Measurements from ENCODE around the gene SLAIN1. TPM values are rescaled to one million over a fixed set of nuclear protein-coding genes. Genes with fewer than 3 reads are reported as not detected.
"Not testable (repeated sequence)": the region's sequence is repeated elsewhere in the genome, so short reads cannot be mapped to it uniquely, and the experiment has no call there.

Gene SLAIN1
- total RNA-seq: 10 to 100 TPM; 40.1 to 44.2 TPM

DNA sequence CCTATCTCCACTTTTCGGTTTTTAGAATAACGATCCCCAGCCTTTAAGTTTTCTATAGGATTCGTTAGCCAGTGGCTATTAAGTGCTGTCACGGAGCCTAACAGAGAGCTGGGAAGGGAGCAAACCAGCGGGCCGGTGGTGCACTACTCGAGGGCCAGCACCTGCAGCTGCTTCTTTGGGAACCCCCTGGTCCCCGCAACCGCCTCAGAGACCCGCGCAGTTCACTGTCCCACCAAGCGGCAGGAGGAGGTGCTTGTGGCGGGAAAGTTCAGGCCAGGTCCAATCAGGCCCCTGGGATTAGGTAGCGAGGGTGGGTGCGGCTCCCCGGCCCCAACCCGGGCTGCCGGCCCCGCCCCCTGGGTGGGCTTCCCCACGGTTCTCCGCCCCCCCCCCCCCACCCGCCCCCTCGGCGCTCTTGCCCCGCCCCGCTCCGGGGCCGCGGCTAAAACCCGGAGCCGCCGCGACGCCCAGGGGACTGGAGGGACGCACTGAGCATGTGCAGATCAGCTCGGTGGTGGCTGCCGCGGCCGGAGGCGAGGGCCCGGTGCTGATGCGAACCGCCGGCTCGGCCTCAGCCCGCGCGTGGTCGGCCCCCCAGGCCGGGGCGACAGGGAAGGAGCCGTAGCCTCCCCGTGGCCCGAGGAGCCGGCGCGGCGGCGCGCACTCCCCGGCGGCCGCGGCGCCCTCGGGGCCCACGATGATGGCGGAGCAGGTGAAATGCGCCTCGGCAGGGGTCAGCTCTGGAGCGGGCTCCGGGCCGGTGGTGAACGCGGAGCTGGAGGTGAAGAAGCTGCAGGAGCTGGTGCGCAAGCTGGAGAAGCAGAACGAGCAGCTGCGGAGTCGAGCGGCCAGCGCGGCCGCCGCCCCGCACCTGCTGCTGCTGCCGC lies at the start of gene SLAIN1:
Gene SLAIN1 (plus strand): TSS at position 471 of the 887 bp plus-strand sequence. CDS start 227 bp downstream, at position 698.
- Mint-ChIP-seq H3K4me1 (peaks cover 28% of the 10 kb centered on the region), H3K27me3 (peaks cover 12% of the 10 kb centered on the region), H3K36me3 (peaks cover 6% of the 10 kb centered on the region), H3K9me3 (ENCODE audit: low read depth) (no peaks in the 10 kb centered on the region), H3K4me3 (peak within 1 kb of the TSS; percentile 98), H3K27ac (peak within 1 kb of the TSS; percentile 96)
- ATAC-seq (peak; percentile 84), DNase-seq (peak; percentile 88)
- CTCF ChIA-PET: interaction anchor here (1.0 to 3.9 kb wide), 5 partner anchors 32 to 105 kb away, joined by 3 to 18 read pairs (median 3); no protein-coding TSS in a partner anchor

DNA sequence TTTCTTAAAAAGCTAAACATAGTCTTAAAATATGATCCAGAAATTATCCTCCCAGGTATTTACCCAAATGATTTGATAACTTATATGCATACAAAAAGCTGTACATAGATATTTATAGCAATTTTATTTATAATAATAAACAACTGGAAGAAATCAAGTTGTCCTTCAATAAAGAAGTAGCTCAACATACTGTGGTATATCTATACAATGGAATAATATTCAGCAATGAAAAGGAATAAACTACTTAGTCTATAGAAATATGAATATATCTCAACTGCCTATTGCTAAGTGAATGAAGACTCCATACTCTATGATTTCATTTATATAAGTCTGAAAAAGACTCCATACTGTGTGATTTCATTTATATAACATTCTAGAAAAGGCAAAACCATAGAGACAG lies 47.1 kb upstream of the SLAIN1 start:
- no peak overlapping the region for H3K4me3 Mint-ChIP-seq
- no peak for DNase-seq
- no peak overlapping the region for H3K27ac Mint-ChIP-seq
- peaks cover 2% of the 10 kb centered on the region for H3K9me3 Mint-ChIP-seq (ENCODE audit: low read depth)
- no peak for ATAC-seq
- H3K36me3 Mint-ChIP-seq: no peaks in the 10 kb centered on the region
- H3K4me1 Mint-ChIP-seq: no peaks in the 10 kb centered on the region
- peaks cover 2% of the 10 kb centered on the region for H3K27me3 Mint-ChIP-seq
- CTCF ChIA-PET: no interaction called here

GRCh38 chr13:77653301-77653700 lies 44.2 kb upstream of the SLAIN1 start:
- H3K27me3 Mint-ChIP-seq: peaks cover 2% of the 10 kb centered on the region
- no peak for ATAC-seq
- H3K36me3 Mint-ChIP-seq: no peaks in the 10 kb centered on the region
- no peaks in the 10 kb centered on the region for H3K4me1 Mint-ChIP-seq
- H3K9me3 Mint-ChIP-seq (ENCODE audit: low read depth): peaks cover 2% of the 10 kb centered on the region
- no peak overlapping the region for H3K4me3 Mint-ChIP-seq
- H3K27ac Mint-ChIP-seq: no peak overlapping the region
- CTCF ChIA-PET: no interaction called here
- DNase-seq: no peak

DNA sequence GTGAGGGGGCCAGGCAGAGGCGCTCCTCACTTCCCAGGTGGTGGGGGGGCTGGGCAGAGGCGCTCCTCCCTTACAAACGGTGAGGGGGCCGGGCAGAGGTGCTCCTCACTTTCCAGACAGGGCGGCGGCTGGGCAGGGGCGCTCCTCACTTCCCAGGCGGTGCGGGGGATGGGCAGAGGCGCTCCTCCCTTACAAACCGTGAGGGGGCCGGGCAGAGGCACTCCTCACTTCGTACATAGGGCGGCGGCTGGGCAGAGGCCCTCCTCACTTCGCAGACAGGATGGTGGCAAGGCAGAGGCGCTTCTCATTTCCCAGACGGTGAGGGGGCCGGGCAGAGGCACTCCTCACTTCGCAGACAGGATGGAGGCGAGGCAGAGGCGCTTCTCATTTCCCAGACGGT lies 37.5 kb upstream of the SLAIN1 start:
- H3K36me3 Mint-ChIP-seq; CTCF ChIA-PET; ATAC-seq; H3K9me3 Mint-ChIP-seq (ENCODE audit: low read depth); H3K27ac Mint-ChIP-seq; H3K4me1 Mint-ChIP-seq; DNase-seq; H3K4me3 Mint-ChIP-seq; H3K27me3 Mint-ChIP-seq: not testable (repeated sequence)

GRCh38 chr13:77660841-77661250 lies 36.6 kb upstream of the SLAIN1 start:
- ATAC-seq: no peak

GRCh38 chr13:77662301-77662700 lies 35.2 kb upstream of the SLAIN1 start:
- DNase-seq; ATAC-seq; H3K4me3 Mint-ChIP-seq; CTCF ChIA-PET; H3K27me3 Mint-ChIP-seq; H3K4me1 Mint-ChIP-seq; H3K36me3 Mint-ChIP-seq; H3K9me3 Mint-ChIP-seq (ENCODE audit: low read depth); H3K27ac Mint-ChIP-seq: not testable (repeated sequence)

More at GRCh38 chr13:77660841-77661250, 36.6 kb upstream of the SLAIN1 start:
- H3K9me3 Mint-ChIP-seq (ENCODE audit: low read depth): no peaks in the 10 kb centered on the region
- no peak for DNase-seq
- H3K36me3 Mint-ChIP-seq: no peaks in the 10 kb centered on the region
- CTCF ChIA-PET: no interaction called here
- H3K4me3 Mint-ChIP-seq: no peak overlapping the region
- H3K27ac Mint-ChIP-seq: no peak overlapping the region
- H3K4me1 Mint-ChIP-seq: no peaks in the 10 kb centered on the region
- H3K27me3 Mint-ChIP-seq: peaks cover 2% of the 10 kb centered on the region

DNA sequence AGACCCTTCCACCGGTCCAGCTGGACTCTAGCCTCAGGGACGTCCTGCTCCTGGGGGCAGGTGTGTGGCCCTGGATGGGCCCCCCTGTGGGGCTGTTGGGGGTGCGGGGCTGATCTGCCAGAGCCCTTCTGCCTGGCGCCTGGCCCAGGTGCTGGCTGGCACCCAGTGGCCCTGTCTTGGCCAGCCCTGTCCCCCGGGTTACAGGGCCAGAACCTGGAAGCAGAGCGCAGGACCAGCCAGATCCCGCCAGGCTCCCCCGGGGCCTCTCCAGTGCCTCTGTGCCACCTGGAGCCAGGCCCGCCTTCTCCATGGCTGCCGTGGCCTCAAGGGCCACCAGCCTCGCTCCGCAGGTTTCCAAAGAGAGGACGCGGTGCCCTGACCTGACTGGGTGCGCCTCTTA lies 34.7 kb upstream of the SLAIN1 start:
- H3K4me1 Mint-ChIP-seq; H3K27ac Mint-ChIP-seq; H3K4me3 Mint-ChIP-seq; DNase-seq; CTCF ChIA-PET; H3K9me3 Mint-ChIP-seq (ENCODE audit: low read depth); H3K27me3 Mint-ChIP-seq; H3K36me3 Mint-ChIP-seq; ATAC-seq: not testable (repeated sequence)

DNA sequence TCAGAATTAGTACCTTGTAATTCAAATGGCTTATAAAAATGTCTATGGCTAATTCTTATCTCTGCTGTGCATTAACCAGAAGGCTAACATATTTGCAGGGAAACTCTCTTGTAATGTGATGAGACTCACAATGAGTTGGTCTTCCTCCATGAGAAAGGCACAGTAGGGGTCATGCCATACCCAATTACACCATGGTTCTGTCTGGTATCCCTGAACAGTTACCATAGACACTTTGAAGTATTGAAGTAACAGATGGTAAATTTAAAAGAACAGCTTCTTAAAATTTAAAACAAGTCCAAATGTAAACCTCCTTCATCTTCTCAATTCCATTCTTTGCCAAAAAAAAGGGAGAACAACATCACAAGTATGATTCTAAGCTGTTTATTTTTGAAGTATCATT lies 22.6 kb upstream of the SLAIN1 start:
- H3K4me3 Mint-ChIP-seq: no peak overlapping the region
- no peak for ATAC-seq
- H3K9me3 Mint-ChIP-seq (ENCODE audit: low read depth): no peaks in the 10 kb centered on the region
- peaks cover 52% of the 10 kb centered on the region for H3K27me3 Mint-ChIP-seq
- no peak overlapping the region for H3K27ac Mint-ChIP-seq
- H3K4me1 Mint-ChIP-seq: peaks cover 3% of the 10 kb centered on the region
- CTCF ChIA-PET: no interaction called here
- DNase-seq: no peak
- no peaks in the 10 kb centered on the region for H3K36me3 Mint-ChIP-seq

GRCh38 chr13:77678691-77679235 lies 18.7 kb upstream of the SLAIN1 start:
- no peak for ATAC-seq
- Mint-ChIP-seq H3K27me3 (peaks cover 38% of the 10 kb centered on the region), H3K27ac (no peak overlapping the region), H3K4me1 (no peaks in the 10 kb centered on the region), H3K36me3 (no peaks in the 10 kb centered on the region), H3K9me3 (ENCODE audit: low read depth) (no peaks in the 10 kb centered on the region), H3K4me3 (no peak overlapping the region)
- DNase-seq: no peak
- CTCF ChIA-PET: no interaction called here

- Mint-ChIP-seq H3K4me3 (no peak overlapping the region), H3K4me1 (peaks cover 1% of the 10 kb centered on the region), H3K27me3 (peaks cover 20% of the 10 kb centered on the region), H3K36me3 (no peaks in the 10 kb centered on the region), H3K9me3 (ENCODE audit: low read depth) (no peaks in the 10 kb centered on the region), H3K27ac (no peak overlapping the region)
- CTCF ChIA-PET: no interaction called here
- DNase-seq (no peak), ATAC-seq (no peak)
Observed at GRCh38 chr13:77687799-77688198, 9.7 kb upstream of the SLAIN1 start.

DNA sequence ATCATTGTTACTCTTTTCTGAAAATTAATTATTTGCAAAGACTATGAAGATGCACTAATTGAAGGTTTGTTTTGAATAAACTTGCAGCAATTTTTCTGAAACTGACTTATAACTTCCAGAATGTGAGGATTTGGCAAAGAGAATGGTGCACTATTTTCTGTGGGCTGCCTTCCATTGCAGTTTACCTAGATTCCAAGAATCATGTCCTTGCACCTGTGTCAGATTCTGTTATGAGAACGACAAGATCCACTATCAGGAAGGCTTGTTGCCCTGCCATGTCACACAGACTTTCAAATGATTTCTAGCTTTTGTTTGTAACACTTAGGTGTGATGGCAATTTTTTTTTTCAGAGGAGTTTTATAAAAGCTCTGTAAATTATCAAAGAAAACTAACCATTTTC lies 5.6 kb upstream of the SLAIN1 start:
- Mint-ChIP-seq H3K9me3 (ENCODE audit: low read depth) (no peaks in the 10 kb centered on the region), H3K4me3 (no peak overlapping the region), H3K36me3 (no peaks in the 10 kb centered on the region), H3K27ac (no peak overlapping the region), H3K4me1 (peaks cover 15% of the 10 kb centered on the region), H3K27me3 (peaks cover 31% of the 10 kb centered on the region)
- CTCF ChIA-PET: no interaction called here
- DNase-seq (no peak), ATAC-seq (no peak)

GRCh38 chr13:77692746-77693448 lies 4.6 kb upstream of the SLAIN1 start:
- Mint-ChIP-seq H3K9me3 (ENCODE audit: low read depth) (no peaks in the 10 kb centered on the region), H3K27me3 (peaks cover 21% of the 10 kb centered on the region), H3K27ac (no peak overlapping the region), H3K36me3 (no peaks in the 10 kb centered on the region), H3K4me3 (no peak overlapping the region), H3K4me1 (peaks cover 17% of the 10 kb centered on the region)
- no peak for DNase-seq
- CTCF ChIA-PET: no interaction called here
- no peak for ATAC-seq

DNA sequence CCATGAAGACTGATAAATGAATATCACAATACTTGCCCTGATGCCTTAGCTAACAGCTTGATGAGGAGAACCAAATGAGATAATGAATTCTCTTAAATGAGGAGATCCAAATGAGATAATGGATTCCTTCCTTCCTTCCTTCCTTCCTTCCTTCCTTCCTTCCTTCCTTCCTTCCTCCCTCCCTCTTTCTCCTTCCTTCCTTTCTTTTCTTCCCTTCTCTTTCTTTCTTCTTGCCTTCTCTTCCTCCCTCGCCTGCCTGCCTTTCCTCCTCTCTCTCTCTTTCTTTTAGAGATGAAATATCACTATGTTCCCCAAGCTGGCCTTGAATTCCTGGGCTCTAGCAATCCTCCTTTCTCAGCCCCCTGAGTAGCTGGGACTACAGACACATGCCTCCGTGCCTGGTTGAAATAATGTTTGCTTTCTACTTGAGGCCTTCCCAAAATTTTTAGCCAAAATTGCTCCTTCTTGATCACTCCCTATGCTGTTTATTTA lies 4.0 kb upstream of the SLAIN1 start:
- DNase-seq (no peak), ATAC-seq (no peak)
- Mint-ChIP-seq H3K27ac (no peak overlapping the region), H3K36me3 (no peaks in the 10 kb centered on the region), H3K4me1 (peaks cover 17% of the 10 kb centered on the region), H3K9me3 (ENCODE audit: low read depth) (no peaks in the 10 kb centered on the region), H3K4me3 (no peak overlapping the region), H3K27me3 (peaks cover 19% of the 10 kb centered on the region)
- CTCF ChIA-PET: no interaction called here

Data from activated CD8-positive, alpha-beta memory T cell treated with anti-CD3 and anti-CD28 coated beads, Interleukin-2, amount 10 ng/mL, durations not matched to agents 7 days and 5 days (primary cell).